Fibroblast of lung (primary cell): ENCODE results near the gene LCORL. TPM values are rescaled to one million over a fixed set of nuclear protein-coding genes. Genes with fewer than 3 reads are reported as not detected.

Source experiments
- DNase-seq, 2 donors: peaks; one replicate each; pipeline versions ENCODE4 v3.0.0 to v3.0.0-alpha.2; 2010; ENCODE audit warnings: low read depth in 2 of 2
- H2AFZ ChIP-seq: 2 replicates; pipeline ENCODE4 v1.5.1; 2012; ENCODE audit warnings: low read length, control low read depth, inconsistent platforms
- H3K27ac ChIP-seq: 2 replicates; pipeline ENCODE4 v1.5.1; 2011; ENCODE audit warnings: low read length, control low read depth; ENCODE audit not compliant: insufficient read depth
- H3K27me3 ChIP-seq: 2 replicates; pipeline ENCODE4 v1.5.1; 2011; ENCODE audit warnings: mild to moderate bottlenecking, low read length; ENCODE audit not compliant: control insufficient read depth, insufficient read depth
- H3K36me3 ChIP-seq: 2 replicates; pipeline ENCODE4 v1.5.1; 2011; ENCODE audit warnings: low read length; ENCODE audit not compliant: control insufficient read depth, insufficient read depth
- H3K4me1 ChIP-seq: 2 replicates; pipeline ENCODE4 v1.5.1; 2011; ENCODE audit warnings: low read length; ENCODE audit not compliant: control insufficient read depth, insufficient read depth; ENCODE audit errors: extremely low read depth
- H3K4me2 ChIP-seq: 2 replicates; pipeline ENCODE4 v1.5.1; 2011; ENCODE audit warnings: low read length, control low read depth; ENCODE audit not compliant: insufficient read depth; ENCODE audit errors: extremely low read depth
- H3K4me3 ChIP-seq, 4 experiments: fragments of 200-600 bp in 1 of 4; sonication (generic) in 1 of 4; replicated peaks in 1 of 4; 2 replicates each; pipeline ENCODE4 v1.5.1; 2011 to 2016; ENCODE audit warnings: low read length in 4 of 4, low read depth in 3 of 4, mild to moderate bottlenecking in 3 of 4, control low read depth in 2 of 4, inconsistent platforms in 1 of 4, mixed read lengths in 1 of 4; ENCODE audit not compliant: insufficient read depth in 1 of 4; ENCODE audit errors: control extremely low read depth in 1 of 4
- H3K79me2 ChIP-seq: 2 replicates; pipeline ENCODE4 v1.5.1; 2012; ENCODE audit warnings: mild to moderate bottlenecking, low read length, inconsistent platforms; ENCODE audit not compliant: control insufficient read depth, insufficient read depth
- H3K9ac ChIP-seq: 2 replicates; pipeline ENCODE4 v1.5.1; 2011; ENCODE audit warnings: mild to moderate bottlenecking, low read length, control low read depth; ENCODE audit not compliant: insufficient read depth
- H3K9me3 ChIP-seq: 2 replicates; pipeline ENCODE4 v1.5.1; 2012; ENCODE audit warnings: low read depth, low read length; ENCODE audit not compliant: control insufficient read depth, insufficient read depth
- H4K20me1 ChIP-seq: 2 replicates; pipeline ENCODE4 v1.5.1; 2011; ENCODE audit warnings: low read length; ENCODE audit not compliant: control insufficient read depth, insufficient read depth; ENCODE audit errors: extremely low read depth
- CTCF ChIP-seq, 2 donors: IDR thresholded peaks in 1 of 2; conservative IDR thresholded peaks in 1 of 2; 1 replicate in 1 of 2; 2 replicates in 1 of 2; pipeline ENCODE4 v1.5.1; 2011 to 2012; ENCODE audit warnings: low read length in 2 of 2, control low read depth in 1 of 2, inconsistent platforms in 1 of 2, low read depth in 1 of 2, mild to moderate bottlenecking in 1 of 2
- EZH2 ChIP-seq: IDR thresholded peaks from 2 replicates; pipeline ENCODE4 v1.5.1; 2012; ENCODE audit warnings: low read length, control low read depth, mild to moderate bottlenecking; ENCODE audit errors: missing control alignments
- polyA plus RNA-seq, 2 donors: library from polyadenylated mRNA; depleted of rRNA in 1 of 2; stranded (reverse) in 1 of 2; unstranded in 1 of 2; fragments of >200 nt; gene quantifications; 2 replicates each; pipeline ENCODE4 v1.2.1, GENCODE V29; 2011 to 2012; ENCODE audit warnings: missing spikeins in 1 of 2
- total RNA-seq: library from RNA; depleted of rRNA; stranded (reverse); fragments of >200 nt; gene quantifications from 2 replicates; pipeline ENCODE4 v1.2.1, GENCODE V29; 2014

The LCORL gene
- total and polyA plus RNA-seq, 2 donors (not counting 1 experiment from before 2014, with no cell fraction given), result 8.5 to 13.5 TPM

- H3K9me3 ChIP-seq, result no peaks in the 10 kb centered on the region
- peaks cover 3% of the 10 kb centered on the region for H3K36me3 ChIP-seq
- TF ChIP-seq EZH2 (no peak), CTCF (conservative IDR thresholded peaks at IDR 0.05 in 1 of 2, IDR thresholded peaks at IDR 0.05 in 1 of 2; ENCODE audit: low read depth in 1 of 2, low read length in 2 of 2) (no peak)
- peak in 1 of 2 donors; percentile 34 for DNase-seq
- H3K79me2 ChIP-seq, result no peaks in the 10 kb centered on the region
- no peaks in the 10 kb centered on the region for H3K4me1 ChIP-seq
- H3K27me3 ChIP-seq, result no peaks in the 10 kb centered on the region
- H2AFZ ChIP-seq, result no peak overlapping the region
- H3K4me2 ChIP-seq, result no peak overlapping the region
- H3K9ac ChIP-seq, result no peak overlapping the region
- no peak overlapping the region for H3K4me3 ChIP-seq
- H4K20me1 ChIP-seq, result no peaks in the 10 kb centered on the region
- H3K27ac ChIP-seq, result no peak overlapping the region
These were observed 175.3 kb downstream of the LCORL start for GRCh38 chr4:17846266-17846665.

GRCh38 chr4:17823871-17824669, 197.5 kb downstream of the LCORL start:
- Histone ChIP-seq H3K9me3 (no peaks in the 10 kb centered on the region), H3K9ac (no peak overlapping the region), H3K4me3 (no peak overlapping the region), H4K20me1 (no peaks in the 10 kb centered on the region), H3K79me2 (peaks cover 13% of the 10 kb centered on the region), H3K4me2 (no peak overlapping the region), H3K27me3 (no peaks in the 10 kb centered on the region), H2AFZ (peak overlapping the region; percentile 74), H3K4me1 (no peaks in the 10 kb centered on the region), H3K27ac (no peak overlapping the region), H3K36me3 (no peaks in the 10 kb centered on the region)
- no peak for TF ChIP-seq EZH2
- no peak for TF ChIP-seq CTCF (conservative IDR thresholded peaks at IDR 0.05 in 1 of 2, IDR thresholded peaks at IDR 0.05 in 1 of 2; ENCODE audit: low read depth in 1 of 2, low read length in 2 of 2)
- peak in 1 of 2 donors; percentile 37 for DNase-seq

GRCh38 chr4:17817027-17817426, 204.5 kb downstream of the LCORL start:
- Histone ChIP-seq H3K27me3 (no peaks in the 10 kb centered on the region), H2AFZ (peak overlapping the region; percentile 54), H3K9me3 (no peaks in the 10 kb centered on the region), H3K27ac (no peak overlapping the region), H4K20me1 (no peaks in the 10 kb centered on the region), H3K79me2 (peaks cover 62% of the 10 kb centered on the region), H3K4me1 (peaks cover 2% of the 10 kb centered on the region), H3K36me3 (no peaks in the 10 kb centered on the region), H3K4me3 (peak overlapping the region in 1 of 4 experiments; percentile 32), H3K4me2 (peak overlapping the region; percentile 63), H3K9ac (no peak overlapping the region)
- peak; percentile 69 to 87 for DNase-seq
- TF ChIP-seq EZH2 (no peak), CTCF (conservative IDR thresholded peaks at IDR 0.05 in 1 of 2, IDR thresholded peaks at IDR 0.05 in 1 of 2; ENCODE audit: low read depth in 1 of 2, low read length in 2 of 2) (peak; percentile 53 to 59)
